DND-41 (cell line): ENCODE data around the gene MED10.

Experiments used
- CTCF ChIP-seq: IDR thresholded peaks from 2 replicates; pipeline ENCODE4 v1.5.1; 2012; ENCODE audit warnings: borderline replicate concordance, low read length, moderate library complexity, mild to moderate bottlenecking; ENCODE audit not compliant: poor library complexity, severe bottlenecking; ENCODE audit errors: extremely low read depth
- EZH2 ChIP-seq: IDR thresholded peaks from 3 replicates; pipeline ENCODE4 v1.6.1; 2012; ENCODE audit warnings: borderline replicate concordance, low read depth, mild to moderate bottlenecking, moderate library complexity, low read length, inconsistent platforms; ENCODE audit not compliant: severe bottlenecking

- TF ChIP-seq CTCF (no peak), EZH2 (no peak)
These were observed 23.1 kb upstream of the MED10 start for GRCh38 chr5:6401410-6401809.
